GM12878 (cell line): ENCODE data around the gene CD86. TPM values are rescaled to one million over a fixed set of nuclear protein-coding genes. Genes with fewer than 3 reads are reported as not detected.

ENCODE experiments used
- E2F8 ChIP-seq: fragments of 450-650 bp; IDR thresholded peaks from 2 replicates; pipeline ENCODE4 v1.6.1; 2018; ENCODE audit warnings: mild to moderate bottlenecking, low read depth, moderate library complexity; ENCODE audit not compliant: partially characterized antibody
- EZH2 ChIP-seq: IDR thresholded peaks from 2 replicates; pipeline ENCODE4 v1.6.1; 2012; ENCODE audit warnings: low read depth, mild to moderate bottlenecking, control low read depth, inconsistent platforms, low read length, borderline replicate concordance; ENCODE audit not compliant: control insufficient read depth
- IRF5 ChIP-seq: fragments of 450-650 bp; IDR thresholded peaks from 2 replicates; pipeline ENCODE4 v1.6.1; 2017; ENCODE audit warnings: borderline replicate concordance
- MEF2B ChIP-seq: fragments of 450-650 bp; IDR thresholded peaks from 2 replicates; pipeline ENCODE4 v1.6.1; 2018; ENCODE audit warnings: mild to moderate bottlenecking, moderate library complexity; ENCODE audit not compliant: partially characterized antibody, poor library complexity, severe bottlenecking
- MTA3 ChIP-seq: IDR thresholded peaks from 2 replicates; pipeline ENCODE4 v1.6.1; 2012; ENCODE audit warnings: low read length, inconsistent platforms, borderline replicate concordance
- NFIC ChIP-seq: IDR thresholded peaks from 2 replicates; pipeline ENCODE4 v1.6.1; 2012; ENCODE audit warnings: low read depth, mild to moderate bottlenecking, inconsistent platforms, low read length, moderate library complexity
- NR2C2 ChIP-seq: IDR thresholded peaks from 2 replicates; pipeline ENCODE4 v1.6.1; 2011; ENCODE audit warnings: borderline replicate concordance, low read depth; ENCODE audit not compliant: control insufficient read depth, insufficient read length
- PAX5 ChIP-seq: IDR thresholded peaks from 2 replicates; pipeline ENCODE4 v1.6.1; 2011; ENCODE audit warnings: low read depth, low read length, borderline replicate concordance
- SMARCA5 ChIP-seq: fragments of 450-650 bp; IDR thresholded peaks from 2 replicates; pipeline ENCODE4 v1.6.1; 2017; ENCODE audit warnings: mild to moderate bottlenecking
- SREBF1 ChIP-seq: IDR thresholded peaks from 2 replicates; pipeline ENCODE4 v1.6.1; 2012; ENCODE audit warnings: mild to moderate bottlenecking, low read length
- ZSCAN29 ChIP-seq: fragments of 450-650 bp; IDR thresholded peaks from 2 replicates; pipeline ENCODE4 v1.6.1; 2017; ENCODE audit warnings: mild to moderate bottlenecking, moderate library complexity
- polyA plus RNA-seq, 11 experiments: library from polyadenylated mRNA; depleted of rRNA in 4 of 11; unstranded in 6 of 11; stranded (reverse) in 5 of 11; fragments of >200 nt; fragmentation: Nextera tagmentation in 4 of 11; fragmentation: Illumina TruSeq in 1 of 11; extraction: Ambion mirVana in 4 of 11; extraction: Trizol in 1 of 11; gene quantifications; 1 replicate in 1 of 11; 2 replicates in 10 of 11; pipeline versions ENCODE4 v1.2.1 to v1.2.3, GENCODE V29; 2011 to 2016; ENCODE audit warnings: inconsistent platforms in 2 of 11, missing spikeins in 2 of 11, low read depth in 1 of 11
- total RNA-seq, 4 experiments: library from RNA; depleted of rRNA in 3 of 4; stranded (reverse); fragments of >200 nt in 3 of 4; fragmentation: Illumina TruSeq in 1 of 4; extraction: Trizol in 1 of 4; gene quantifications; 2 replicates each; pipeline versions ENCODE4 v1.2.1 to v1.2.3, GENCODE V29; 2013 to 2021

CD86 gene
- total and polyA plus RNA-seq, 10 of the 15 experiments (the other 5 are each of a cell fraction or from before 2014, with no cell fraction given) = 40.9 to 100 (median 55.5) TPM

- TF ChIP-seq SMARCA5 = peak; percentile 28; the same call in 1 of the 2 replicates
- TF ChIP-seq SREBF1 = no peak
- TF ChIP-seq NFIC = peak; percentile 78
- TF ChIP-seq EZH2 = no peak
- no peak for TF ChIP-seq IRF5
- TF ChIP-seq MEF2B = no peak
- no peak for TF ChIP-seq MTA3
- no peak for TF ChIP-seq ZSCAN29
- TF ChIP-seq E2F8 = peak; percentile 22
- TF ChIP-seq PAX5 = 0 out of 2 replicates have a peak, but pooled peaks have one; percentile 32
- TF ChIP-seq NR2C2 = no peak
Measured at GRCh38 chr3:122081543-122082247, 26.5 kb downstream of the CD86 start (continued).
